Caco-2 (cell line): ENCODE data around the gene ELAC1. TPM values are rescaled to one million over a fixed set of nuclear protein-coding genes. Genes with fewer than 3 reads are reported as not detected.
"Not testable (repeated sequence)": the region's sequence is repeated elsewhere in the genome, so short reads cannot be mapped to it uniquely, and the experiment has no call there.

Experiments used
- BruUV-seq: library from RNA; stranded (reverse); fragments of 400-500 nt; replicated peaks from 2 replicates; lab custom pipeline; 2021; lab: Mats Ljungman, UMichigan
- CTCF ChIA-PET: fragments of 300-600 bp; sonication (Branson Sonifier 250); formaldehyde crosslinking; loops from one replicate; lab custom pipeline; 2022; ENCODE audit warnings: antibody characterized with exemption; lab: Charles Lee
- POLR2A ChIA-PET: fragments of 300-600 bp; sonication (Branson Sonifier 250); formaldehyde crosslinking; loops from one replicate; lab custom pipeline; 2022; ENCODE audit warnings: antibody characterized with exemption; lab: Charles Lee
- DNase-seq, 2 experiments: peaks; one replicate each; pipeline versions ENCODE4 v3.0.0 to v3.0.0-alpha.2; 2020 to 2022
- H3K27me3 ChIP-seq: replicated peaks from 2 replicates; pipeline ENCODE4 v1.6.0; 2011; ENCODE audit warnings: low read length; ENCODE audit not compliant: control insufficient read depth, insufficient read depth
- H3K36me3 ChIP-seq: 2 replicates; pipeline ENCODE4 v1.5.1; 2011; ENCODE audit warnings: low read length; ENCODE audit not compliant: control insufficient read depth, insufficient read depth
- H3K4me1 ChIP-seq: fragments of 250-450 bp; sonication (Bioruptor Pico); 2 replicates; pipeline ENCODE4 v1.5.1; 2020; ENCODE audit warnings: mild to moderate bottlenecking
- H3K4me3 ChIP-seq: 2 replicates; pipeline ENCODE4 v1.5.1; 2011; ENCODE audit warnings: low read depth, mild to moderate bottlenecking, control low read depth, low read length
- H3K9me3 ChIP-seq: fragments of 250-450 bp; sonication (Bioruptor Pico); 2 replicates; pipeline ENCODE4 v1.5.1; 2020; ENCODE audit warnings: mild to moderate bottlenecking, moderate library complexity
- H3K27ac Mint-ChIP-seq: one replicate; pipeline ENCODE4 v1.8.0; 2022; ENCODE audit warnings: mixed read lengths; ENCODE audit not compliant: unreplicated experiment
- H3K27me3 Mint-ChIP-seq: one replicate; pipeline ENCODE4 v1.8.0; 2022; ENCODE audit warnings: mixed read lengths; ENCODE audit not compliant: insufficient read depth, unreplicated experiment
- H3K36me3 Mint-ChIP-seq: one replicate; pipeline ENCODE4 v1.8.0; 2022; ENCODE audit warnings: mild to moderate bottlenecking, mixed read lengths; ENCODE audit not compliant: insufficient read depth, unreplicated experiment
- H3K4me1 Mint-ChIP-seq: one replicate; pipeline ENCODE4 v1.8.0; 2022; ENCODE audit warnings: low read depth, mixed read lengths; ENCODE audit not compliant: unreplicated experiment
- H3K4me3 Mint-ChIP-seq: one replicate; pipeline ENCODE4 v1.8.0; 2022; ENCODE audit warnings: mild to moderate bottlenecking, moderate library complexity, mixed read lengths; ENCODE audit not compliant: unreplicated experiment
- H3K9me3 Mint-ChIP-seq: one replicate; pipeline ENCODE4 v1.8.0; 2022; ENCODE audit warnings: mixed read lengths; ENCODE audit not compliant: unreplicated experiment
- intact Hi-C: fragments of 100-400 bp; cut with micrococcal nuclease; formaldehyde crosslinking; loops from one replicate; pipeline ENCODE4 v1.10.0; 2022; ENCODE audit not compliant: unreplicated experiment
- total RNA-seq: library from RNA; stranded (reverse); gene quantifications from 2 replicates; pipeline ENCODE4 v1.2.3, GENCODE V29; 2022
- TF ChIP-seq, protein P1 (sequence below), 2 experiments: fragments of 200-600 bp in 1 of 2; IDR thresholded peaks; 1 replicate in 1 of 2; 2 replicates in 1 of 2; pipeline versions ENCODE4 v1.5.1 to v1.8.0; 2011 to 2022; ENCODE audit warnings: antibody characterized with exemption in 1 of 2, control low read depth in 1 of 2, inconsistent platforms in 1 of 2, low read depth in 1 of 2, low read length in 1 of 2, mild to moderate bottlenecking in 1 of 2, moderate library complexity in 1 of 2; ENCODE audit not compliant: insufficient read depth in 1 of 2, severe bottlenecking in 1 of 2, unreplicated experiment in 1 of 2

The ELAC1 gene
- total RNA-seq, 1 experiment from 2014 or later, result 5.3 TPM

DNA sequence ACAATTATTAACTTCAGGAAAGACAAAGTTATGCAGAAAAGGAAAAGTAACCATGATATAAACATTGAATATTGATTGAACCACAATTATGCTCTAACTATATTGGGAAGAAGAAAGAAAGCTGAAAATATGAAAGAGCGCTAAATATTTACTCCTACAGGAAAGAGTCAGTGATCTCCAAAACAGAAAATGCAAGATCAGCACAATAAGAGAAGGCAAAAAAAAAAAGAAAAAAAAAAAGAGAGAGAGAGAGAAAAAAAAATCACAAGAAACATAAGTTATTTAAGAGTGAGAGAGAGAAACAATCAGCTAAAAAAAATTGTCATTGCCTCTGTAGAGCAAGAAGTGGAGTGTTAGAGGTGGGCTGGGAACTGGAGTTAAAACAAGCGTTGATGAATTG lies 28.9 kb upstream of the ELAC1 start:
- BruUV-seq, result no TSS peak
- intact Hi-C loops, result no loop called here
- Histone ChIP-seq H3K9me3 (no peaks in the 10 kb centered on the region), H3K4me1 (no peaks in the 10 kb centered on the region), H3K36me3 (no peaks in the 10 kb centered on the region), H3K4me3 (no peak overlapping the region), H3K27me3 (no peaks in the 10 kb centered on the region)
- TF ChIP-seq, protein P1, sequence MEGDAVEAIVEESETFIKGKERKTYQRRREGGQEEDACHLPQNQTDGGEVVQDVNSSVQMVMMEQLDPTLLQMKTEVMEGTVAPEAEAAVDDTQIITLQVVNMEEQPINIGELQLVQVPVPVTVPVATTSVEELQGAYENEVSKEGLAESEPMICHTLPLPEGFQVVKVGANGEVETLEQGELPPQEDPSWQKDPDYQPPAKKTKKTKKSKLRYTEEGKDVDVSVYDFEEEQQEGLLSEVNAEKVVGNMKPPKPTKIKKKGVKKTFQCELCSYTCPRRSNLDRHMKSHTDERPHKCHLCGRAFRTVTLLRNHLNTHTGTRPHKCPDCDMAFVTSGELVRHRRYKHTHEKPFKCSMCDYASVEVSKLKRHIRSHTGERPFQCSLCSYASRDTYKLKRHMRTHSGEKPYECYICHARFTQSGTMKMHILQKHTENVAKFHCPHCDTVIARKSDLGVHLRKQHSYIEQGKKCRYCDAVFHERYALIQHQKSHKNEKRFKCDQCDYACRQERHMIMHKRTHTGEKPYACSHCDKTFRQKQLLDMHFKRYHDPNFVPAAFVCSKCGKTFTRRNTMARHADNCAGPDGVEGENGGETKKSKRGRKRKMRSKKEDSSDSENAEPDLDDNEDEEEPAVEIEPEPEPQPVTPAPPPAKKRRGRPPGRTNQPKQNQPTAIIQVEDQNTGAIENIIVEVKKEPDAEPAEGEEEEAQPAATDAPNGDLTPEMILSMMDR (IDR thresholded peaks at IDR 0.05; ENCODE audit: insufficient read depth in 1 of 2, low read depth in 1 of 2, low read length in 1 of 2, severe bottlenecking in 1 of 2, unreplicated experiment in 1 of 2), result no peak
- Mint-ChIP-seq H3K4me1 (no peaks in the 10 kb centered on the region), H3K4me3 (no peak overlapping the region), H3K27ac (no peak overlapping the region), H3K9me3 (no peaks in the 10 kb centered on the region), H3K27me3 (no peaks in the 10 kb centered on the region), H3K36me3 (no peaks in the 10 kb centered on the region)
- POLR2A ChIA-PET, result no interaction called here
- DNase-seq, result no peak
- CTCF ChIA-PET, result no interaction called here

DNA sequence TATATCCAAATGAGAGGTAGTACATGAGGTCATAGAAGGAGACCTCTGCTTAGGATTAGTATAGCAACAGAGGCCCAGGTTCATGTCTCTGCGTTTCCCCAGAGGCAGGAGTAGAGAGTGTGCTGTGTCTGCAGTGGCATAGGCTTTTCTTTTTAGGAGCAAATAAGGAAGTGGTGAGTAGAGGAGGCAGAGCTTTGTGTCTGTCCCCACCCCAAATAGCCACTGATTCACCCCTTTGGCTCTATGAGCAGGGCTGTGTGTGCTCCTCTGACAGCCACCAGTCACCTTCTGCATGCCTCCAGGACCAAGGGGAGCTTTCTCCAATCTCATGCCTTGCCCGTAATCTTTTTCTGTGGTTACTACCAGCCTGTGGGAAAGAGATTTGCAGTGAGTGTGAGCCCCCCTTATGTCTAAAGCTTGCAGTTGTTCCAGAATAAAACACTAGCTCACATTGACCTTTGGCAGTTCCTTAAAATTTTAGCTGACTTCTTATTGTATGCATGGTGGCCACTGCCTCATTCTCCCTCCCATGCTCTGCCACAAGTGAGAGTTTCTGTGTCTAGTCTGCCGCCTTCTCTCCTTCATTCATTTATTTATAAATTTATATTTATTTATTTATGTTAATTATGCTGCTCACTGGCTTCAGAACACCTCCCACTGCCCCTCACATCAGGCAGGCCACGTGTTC lies 23.5 kb upstream of the ELAC1 start:
- Histone ChIP-seq H3K4me3 (no peak overlapping the region), H3K27me3 (no peaks in the 10 kb centered on the region), H3K36me3 (no peaks in the 10 kb centered on the region), H3K9me3 (no peaks in the 10 kb centered on the region), H3K4me1 (no peaks in the 10 kb centered on the region)
- Mint-ChIP-seq H3K9me3 (no peaks in the 10 kb centered on the region), H3K27ac (no peak overlapping the region), H3K4me1 (no peaks in the 10 kb centered on the region), H3K36me3 (no peaks in the 10 kb centered on the region), H3K27me3 (no peaks in the 10 kb centered on the region), H3K4me3 (no peak overlapping the region)
- no TSS peak for BruUV-seq
- TF ChIP-seq, protein P1 (IDR thresholded peaks at IDR 0.05; ENCODE audit: insufficient read depth in 1 of 2, low read depth in 1 of 2, low read length in 1 of 2, severe bottlenecking in 1 of 2, unreplicated experiment in 1 of 2), result no peak
- intact Hi-C loops, result no loop called here
- CTCF ChIA-PET, result no interaction called here
- no peak for DNase-seq
- POLR2A ChIA-PET, result no interaction called here

DNA sequence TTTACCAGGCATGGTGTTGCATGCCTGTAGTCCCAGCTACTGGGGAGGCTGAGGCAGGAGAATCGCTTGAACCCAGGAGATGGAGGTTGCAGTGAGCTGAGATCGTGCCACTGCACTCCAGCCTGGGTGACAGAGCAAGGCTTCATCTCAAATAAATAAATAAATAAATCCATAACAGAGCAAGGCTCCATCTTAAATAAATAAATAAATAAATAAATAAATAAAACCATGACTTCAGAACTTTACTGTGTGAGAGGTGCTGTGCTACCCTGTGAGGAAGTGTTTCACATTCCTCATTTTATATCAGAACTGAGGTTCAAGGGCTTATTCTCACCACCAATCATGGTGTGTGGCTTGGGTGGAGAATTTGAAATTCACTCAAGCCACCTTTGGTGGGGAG lies 21.9 kb upstream of the ELAC1 start:
- H3K9me3 ChIP-seq, H3K9me3 Mint-ChIP-seq, H3K4me1 ChIP-seq, H3K36me3 ChIP-seq, H3K4me3 Mint-ChIP-seq, H3K4me1 Mint-ChIP-seq, DNase-seq, CTCF ChIA-PET, H3K4me3 ChIP-seq, H3K27ac Mint-ChIP-seq, H3K36me3 Mint-ChIP-seq, H3K27me3 ChIP-seq, intact Hi-C loops, H3K27me3 Mint-ChIP-seq, POLR2A ChIA-PET, BruUV-seq: not testable (repeated sequence)
